GM19395 (cell line): ENCODE data around the gene DNAH7.
"Not testable (repeated sequence)": the region's sequence is repeated elsewhere in the genome, so short reads cannot be mapped to it uniquely, and the experiment has no call there.

Source experiments
- ATAC-seq: cut with Tn5 transposase; IDR thresholded peaks from one replicate; pipeline ENCODE4 v1.9.1; 2021; ENCODE audit warnings: mild to moderate bottlenecking, moderate library complexity; ENCODE audit not compliant: unreplicated experiment

DNAH7 gene

DNA sequence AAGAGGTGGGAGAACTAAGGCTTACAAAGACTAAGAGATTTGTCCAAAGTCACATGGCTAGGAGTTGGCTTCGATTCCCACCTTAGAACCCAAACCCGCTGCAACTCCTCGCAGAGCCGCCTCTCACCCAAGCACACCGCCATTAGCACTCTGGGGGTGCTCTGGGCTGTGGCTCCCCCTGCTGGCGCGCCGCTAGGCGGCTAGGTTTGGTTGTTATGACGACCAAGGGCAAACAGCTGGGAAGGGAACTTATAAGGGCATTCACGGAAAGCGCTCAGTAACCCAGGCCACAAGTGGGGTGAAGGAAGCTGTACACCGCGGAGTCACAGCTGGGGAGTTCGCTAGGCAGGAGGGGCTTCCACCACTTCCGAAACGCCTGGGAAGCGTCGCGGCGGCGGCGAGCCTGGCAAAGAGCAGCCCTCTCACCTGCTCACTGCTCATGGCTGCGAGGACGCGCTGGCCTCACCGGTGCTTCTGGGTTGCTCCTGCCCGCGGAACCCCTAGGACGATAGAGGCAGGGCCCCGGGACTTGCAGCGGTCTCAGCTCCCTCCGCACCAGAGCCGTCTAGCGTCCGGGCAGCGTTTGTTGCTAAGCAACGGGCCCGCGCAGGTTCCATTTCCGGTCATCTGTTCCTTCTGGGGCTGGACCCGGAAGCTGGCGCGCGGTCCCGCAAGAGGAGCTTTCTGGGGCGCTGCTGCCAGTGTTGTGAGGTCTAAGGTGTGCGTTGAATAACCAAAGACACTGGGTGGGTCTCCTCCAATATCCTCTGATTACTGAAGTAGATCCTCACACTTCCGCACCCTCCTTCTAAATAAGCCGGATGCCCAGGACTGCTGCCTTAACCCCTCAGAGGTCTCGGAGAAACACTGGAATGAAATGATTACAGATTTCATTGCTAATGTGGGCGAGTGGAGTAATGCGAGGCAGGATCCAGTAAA lies at the start of gene DNAH7:
Gene DNAH7, minus strand, starts transcription at position 567 of the 939 bp plus-strand sequence. Its CDS starts 126 bp downstream, at position 441.
- ATAC-seq = peak; percentile 99

DNA sequence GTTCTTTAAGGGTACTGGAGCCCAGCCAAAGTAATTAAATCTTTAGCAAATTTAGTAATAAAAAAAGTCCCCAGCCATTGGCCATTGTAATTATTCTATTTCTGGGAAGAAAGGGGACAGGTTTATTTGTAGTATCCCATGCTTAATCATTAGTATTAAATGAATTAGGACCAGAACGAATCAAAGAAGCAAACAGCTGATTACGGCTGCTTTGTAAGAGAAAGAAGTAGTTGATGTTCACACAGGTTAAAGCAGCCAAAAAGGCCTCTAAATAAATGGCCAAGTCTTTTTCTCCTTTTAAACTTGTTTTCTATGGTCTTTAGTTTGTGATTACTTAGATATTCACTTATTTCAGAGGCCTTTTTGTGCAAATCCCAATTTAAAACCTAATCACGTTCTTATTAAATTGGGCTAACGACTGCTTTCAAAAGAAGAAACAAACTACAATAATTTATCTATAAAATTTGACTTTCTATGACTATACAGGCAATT lies 48.6 kb upstream of the DNAH7 start:
- no peak for ATAC-seq

DNA sequence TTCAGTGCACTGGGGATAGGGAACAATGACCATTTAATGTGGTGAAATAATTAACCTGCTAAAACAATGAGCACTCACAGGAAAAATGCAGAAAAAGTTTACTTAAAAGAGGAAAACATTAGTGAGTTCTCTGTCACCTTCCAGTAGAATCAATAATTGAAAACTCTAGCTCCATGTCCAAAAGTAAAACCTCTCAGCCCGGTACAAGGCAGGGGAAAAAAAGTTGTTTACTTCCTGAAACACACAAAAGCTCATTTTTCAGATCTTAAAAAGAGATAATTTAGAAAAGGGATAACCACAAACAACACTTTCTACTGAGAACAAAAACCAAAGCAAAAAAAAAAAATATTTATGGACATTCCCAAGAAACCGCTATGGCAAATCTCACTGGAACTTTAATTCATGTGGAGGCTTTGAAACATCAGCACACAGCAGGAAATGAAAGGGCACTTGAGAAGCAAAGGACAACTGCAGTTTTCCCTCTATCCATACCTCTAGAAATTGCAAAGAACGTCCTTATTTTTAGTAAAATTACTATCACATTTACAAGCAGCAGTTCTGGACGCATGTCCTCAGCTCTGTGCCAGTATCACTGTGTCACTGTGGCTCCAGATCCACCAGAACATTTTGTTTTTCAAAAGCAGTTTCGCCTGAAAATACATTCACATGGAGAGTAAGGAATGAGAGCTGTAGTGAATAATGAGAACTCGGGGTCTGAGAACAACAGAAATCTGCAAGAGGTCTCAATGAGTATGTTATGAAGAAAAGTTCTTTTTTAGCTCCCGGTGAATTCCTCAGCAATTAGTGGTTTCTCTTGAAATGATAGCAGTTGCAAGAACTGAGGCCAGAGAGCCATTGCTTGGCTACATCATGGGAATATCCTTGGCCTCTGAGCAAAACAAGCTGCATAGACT lies 44.7 kb upstream of the DNAH7 start:
- ATAC-seq = no peak

DNA sequence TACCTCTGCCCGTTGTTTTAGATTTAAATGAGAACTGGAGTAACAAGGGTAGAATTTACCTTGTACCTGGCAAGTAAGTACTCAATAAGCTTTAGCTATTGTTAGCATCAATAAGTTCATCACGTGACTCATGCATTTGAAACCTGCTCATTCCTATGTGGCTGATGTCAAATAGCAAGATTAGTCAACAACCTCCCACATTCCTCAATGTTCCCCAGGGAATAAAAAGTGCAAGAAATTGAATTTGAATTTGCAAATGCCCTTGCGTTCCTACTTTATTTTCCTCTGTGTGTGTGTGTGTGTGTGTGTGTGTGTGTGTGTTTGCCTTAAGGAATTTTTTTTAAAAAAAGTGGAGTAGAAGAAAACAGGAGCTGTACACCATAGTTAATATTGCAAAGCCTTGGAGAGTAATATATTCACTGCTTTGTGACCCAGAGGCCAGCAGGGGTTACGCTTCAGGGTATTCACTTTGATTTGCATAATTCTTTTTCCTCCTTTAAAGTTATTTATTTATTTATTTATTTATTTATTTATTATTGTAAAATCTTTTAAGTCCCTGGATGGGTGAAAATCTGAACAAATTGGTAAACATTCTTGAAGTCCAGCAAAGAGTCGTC lies 43.9 kb upstream of the DNAH7 start:
- ATAC-seq = no peak

DNA sequence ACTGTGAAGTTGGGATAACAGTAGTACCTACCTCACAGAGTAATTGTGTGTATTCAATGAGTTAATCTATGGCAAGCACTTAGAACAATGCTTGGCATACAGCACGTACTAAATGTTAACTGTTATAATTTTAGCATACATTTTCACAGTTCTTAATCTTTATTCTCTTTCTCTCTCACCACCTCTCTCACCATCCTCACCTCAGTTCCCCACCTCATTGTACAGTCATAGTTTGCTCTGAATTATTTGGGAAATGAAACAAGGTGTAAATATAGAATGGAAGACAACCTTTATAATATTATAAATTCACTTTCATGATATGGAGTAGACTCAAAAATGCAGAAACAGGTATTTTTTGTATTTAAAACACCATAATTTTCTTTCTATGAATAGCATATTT lies 40.0 kb upstream of the DNAH7 start:
- no peak for ATAC-seq

DNA sequence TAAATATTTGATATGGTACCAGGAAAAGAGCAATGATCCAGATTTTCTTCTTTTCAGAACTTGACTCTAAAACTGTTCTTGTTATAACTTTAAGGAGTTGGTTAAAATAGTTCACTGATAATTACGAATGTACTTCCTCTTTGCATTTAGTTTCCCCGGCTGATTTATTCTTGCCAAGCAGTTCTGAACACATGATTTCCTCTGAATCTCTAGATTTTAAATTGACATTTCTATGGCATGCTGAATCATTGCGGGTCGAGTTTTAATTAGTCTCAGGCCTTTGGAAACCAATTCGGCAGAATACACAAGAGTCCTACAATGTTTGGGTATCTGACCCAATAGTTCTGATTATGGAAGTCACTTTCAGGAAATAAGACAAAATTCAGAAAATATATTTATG lies 37.3 kb upstream of the DNAH7 start:
- no peak for ATAC-seq

DNA sequence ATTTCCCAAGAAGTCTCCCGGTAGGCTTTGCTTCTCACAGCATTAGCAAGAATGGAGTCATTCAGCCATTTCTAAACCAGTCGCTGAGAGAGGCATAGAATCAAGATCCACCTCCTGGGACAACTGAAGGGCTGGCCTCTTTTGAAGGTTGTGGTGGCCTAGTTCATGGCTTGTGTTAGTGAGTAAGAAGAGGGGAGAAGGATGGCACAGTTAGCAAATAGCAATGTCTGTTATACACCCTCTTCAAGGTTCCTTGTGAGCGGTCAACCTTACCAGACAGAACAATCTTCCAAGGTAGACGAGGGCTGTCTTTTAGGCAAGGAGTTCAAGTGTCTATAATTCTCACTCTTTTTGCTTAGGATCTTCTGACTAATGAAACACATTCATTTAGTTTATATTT lies 35.4 kb upstream of the DNAH7 start:
- no peak for ATAC-seq

DNA sequence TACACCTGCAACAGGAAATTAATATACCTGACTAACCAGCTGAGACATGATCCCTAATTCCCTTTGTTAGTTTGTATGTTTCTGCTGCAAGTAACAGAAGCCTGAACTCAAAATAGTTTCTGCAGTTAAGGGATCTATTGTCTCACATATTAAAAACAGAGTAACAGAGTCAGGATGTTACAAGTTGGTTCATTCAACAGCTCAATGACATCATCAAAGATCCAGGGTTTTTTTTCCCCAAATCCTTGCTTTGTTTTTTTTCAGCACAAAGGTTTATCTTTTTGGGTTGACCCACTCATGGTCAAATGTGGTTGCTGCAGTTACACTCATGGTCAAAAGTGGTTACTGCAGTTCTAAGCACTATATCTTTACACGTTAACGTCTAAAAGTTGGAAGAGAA lies 35.0 kb upstream of the DNAH7 start:
- ATAC-seq = no peak

DNA sequence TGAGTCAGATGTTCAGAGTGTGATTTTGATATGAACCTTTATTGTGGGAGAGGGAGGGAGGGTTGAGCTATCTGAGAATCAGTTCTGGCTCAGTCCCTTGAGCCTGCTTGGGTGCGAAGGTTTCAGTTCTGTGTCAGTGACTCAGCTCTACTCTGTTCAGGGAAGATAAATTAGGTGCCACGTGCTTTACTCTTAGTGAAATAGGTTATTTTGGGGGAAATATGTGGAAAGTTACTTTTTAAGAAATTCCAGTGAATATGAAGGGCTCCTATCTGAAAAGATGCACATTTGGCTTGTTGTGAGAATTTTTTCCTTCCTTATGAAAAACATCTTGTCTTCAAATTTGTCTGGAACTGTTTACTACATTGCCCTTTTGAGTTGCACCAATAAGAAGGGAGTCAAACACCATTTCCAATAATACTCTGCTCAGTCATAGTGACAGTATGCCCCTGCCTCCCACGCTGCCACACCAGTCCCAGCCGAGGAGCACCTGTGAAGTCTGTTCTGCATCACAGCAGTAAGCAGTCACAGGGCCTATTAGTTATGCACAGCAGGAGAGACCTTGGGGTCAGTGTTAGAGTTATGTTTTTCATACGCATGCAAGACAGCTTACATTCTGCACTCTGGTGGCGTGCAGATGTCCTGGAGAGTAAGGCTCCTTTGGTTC lies 32.8 kb upstream of the DNAH7 start:
- ATAC-seq = peak; percentile 92

DNA sequence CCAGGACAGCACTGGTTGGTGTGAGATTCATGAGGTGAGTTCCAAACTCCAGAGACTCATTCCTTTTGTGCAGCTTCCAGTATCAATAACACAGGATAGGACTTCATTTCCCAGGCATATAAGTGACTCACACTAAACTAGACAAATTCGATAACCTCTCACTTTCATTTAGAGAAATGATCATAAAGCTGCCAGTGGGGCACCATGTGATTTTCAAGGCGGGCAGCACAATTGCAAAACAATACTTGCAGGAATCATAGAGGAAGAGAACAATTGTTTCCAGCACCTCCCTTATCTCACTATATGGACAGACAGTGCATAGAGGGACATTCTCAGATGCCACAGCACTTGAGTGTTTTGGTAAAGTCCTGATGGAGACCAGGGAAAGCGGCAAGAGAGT lies 31.3 kb upstream of the DNAH7 start:
- ATAC-seq = no peak

DNA sequence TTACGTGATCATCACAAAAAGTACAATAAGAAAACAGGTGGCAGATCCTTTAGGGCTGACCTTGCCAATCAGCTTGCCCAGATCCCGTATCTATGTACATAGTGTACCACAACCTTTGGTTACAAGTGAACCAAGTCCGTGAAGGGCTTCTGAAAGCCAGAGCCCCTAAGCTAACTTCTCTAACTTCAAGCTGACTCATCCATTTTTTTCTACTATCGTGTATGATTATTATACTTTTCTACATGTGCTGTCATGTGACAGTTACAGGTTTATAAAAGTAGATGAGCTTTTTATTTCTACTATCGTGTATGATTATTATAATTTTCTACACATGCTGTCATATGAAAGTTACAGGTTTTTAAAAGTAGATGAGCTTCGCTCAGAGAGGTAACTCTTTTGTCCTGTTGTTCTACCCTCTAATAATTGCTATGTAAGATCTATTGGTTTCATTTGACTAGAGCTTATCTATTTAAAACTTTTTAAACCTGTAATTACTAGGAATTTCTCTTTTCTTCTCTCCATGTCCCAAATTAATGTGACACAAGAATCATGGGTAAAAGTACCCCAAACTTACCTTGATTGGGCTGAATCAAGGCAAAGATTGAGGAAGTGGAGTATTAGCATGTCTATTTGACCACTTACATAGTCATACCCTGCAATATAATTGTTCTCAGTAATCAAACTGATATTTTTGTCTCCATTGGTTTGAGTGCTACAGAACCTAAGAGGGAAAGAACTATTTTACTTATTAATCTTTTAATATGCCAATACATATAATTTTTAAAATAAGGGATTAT lies 29.4 kb upstream of the DNAH7 start:
- ATAC-seq = no peak

DNA sequence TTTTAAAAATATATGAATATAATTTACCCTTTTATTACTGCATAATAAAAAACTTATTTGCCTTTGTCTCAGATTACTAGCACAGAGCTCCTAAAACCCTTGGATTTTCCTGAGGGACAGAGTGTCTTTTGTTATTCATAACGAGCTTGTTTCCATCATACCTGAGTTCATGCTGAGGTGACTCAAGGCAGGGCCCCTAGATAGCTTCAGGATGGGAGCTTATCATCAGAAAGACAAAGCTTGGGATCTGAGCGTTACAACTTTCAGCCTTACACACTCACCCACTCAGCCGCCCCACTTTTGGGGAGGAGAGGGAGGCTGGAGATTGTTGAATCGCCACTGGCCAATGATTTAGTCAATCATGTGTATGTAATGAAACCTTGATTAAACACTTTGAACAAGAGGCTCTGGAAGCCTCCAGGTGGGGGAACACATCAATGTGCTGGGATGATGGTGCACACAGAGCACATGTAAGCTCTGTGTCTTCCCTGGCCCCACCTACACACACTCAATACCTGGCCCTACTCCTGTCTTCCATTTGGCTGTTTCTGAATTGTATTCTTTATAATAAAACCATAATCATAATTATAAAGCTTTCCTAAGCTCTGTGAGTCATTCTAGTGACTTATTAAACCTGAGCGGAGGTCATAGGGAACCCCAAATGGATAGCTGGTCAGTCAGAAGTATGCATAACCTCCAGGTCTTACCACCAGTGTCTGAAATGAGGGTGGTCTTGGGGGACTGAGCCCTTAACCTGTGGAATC lies 28.5 kb upstream of the DNAH7 start:
- ATAC-seq = no peak

DNA sequence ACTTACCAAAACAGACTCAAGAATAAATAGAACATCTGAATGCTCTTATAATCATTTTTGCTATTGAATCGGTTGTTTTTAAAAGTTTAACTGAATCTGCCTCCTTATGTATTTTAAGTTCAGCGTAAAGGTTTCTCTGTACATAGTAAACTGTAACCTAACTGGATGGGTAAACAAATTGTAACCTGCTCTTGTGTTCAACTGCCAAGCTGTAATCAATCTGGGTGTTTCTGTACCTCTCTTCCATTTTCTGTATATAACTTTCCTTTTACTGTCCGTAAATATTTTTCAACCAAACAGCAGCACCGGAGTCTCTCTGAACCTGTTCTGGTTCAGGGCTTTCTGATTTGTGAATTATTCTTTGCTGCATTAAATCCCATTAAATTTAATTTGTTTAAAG lies 27.6 kb upstream of the DNAH7 start:
- ATAC-seq = no peak

DNA sequence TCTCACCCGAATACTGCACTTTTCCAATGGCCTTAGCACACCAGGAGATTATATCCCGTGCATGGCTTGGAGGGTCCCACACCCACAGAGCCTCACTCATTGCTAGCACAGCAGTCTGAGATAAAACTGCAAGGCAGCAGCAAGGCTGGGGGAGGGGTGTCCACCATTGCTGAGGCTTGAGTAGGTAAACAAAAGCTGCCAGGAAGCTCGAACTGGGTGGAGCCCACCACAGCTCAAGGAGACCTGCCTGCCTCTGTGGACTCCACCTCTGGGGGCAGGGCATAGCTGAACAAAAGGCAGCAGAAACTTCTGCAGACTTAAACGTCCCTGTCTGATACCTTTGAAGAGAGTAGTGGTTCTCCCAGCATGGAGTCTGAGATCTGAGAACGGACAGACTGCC lies 20.8 kb upstream of the DNAH7 start:
- ATAC-seq = not testable (repeated sequence)

DNA sequence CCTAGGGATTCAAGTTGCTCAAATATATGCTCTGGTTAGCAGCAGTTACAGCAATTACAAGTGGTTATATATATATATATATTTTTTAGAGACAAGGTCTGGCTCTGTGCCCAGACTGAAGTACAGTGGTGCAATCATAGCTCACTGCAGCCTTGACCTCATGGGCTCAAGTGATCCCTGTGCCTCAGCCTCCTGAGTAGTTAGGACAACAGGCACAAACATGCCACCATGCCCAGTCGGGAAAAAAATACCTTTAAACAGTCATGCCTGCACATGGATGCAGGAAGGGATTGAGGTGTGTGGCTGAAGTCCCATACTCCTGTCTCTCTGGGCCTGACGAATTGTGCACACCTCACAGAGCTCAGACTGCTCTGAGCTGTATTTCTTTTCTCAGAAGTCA lies 19.6 kb upstream of the DNAH7 start:
- no peak for ATAC-seq

DNA sequence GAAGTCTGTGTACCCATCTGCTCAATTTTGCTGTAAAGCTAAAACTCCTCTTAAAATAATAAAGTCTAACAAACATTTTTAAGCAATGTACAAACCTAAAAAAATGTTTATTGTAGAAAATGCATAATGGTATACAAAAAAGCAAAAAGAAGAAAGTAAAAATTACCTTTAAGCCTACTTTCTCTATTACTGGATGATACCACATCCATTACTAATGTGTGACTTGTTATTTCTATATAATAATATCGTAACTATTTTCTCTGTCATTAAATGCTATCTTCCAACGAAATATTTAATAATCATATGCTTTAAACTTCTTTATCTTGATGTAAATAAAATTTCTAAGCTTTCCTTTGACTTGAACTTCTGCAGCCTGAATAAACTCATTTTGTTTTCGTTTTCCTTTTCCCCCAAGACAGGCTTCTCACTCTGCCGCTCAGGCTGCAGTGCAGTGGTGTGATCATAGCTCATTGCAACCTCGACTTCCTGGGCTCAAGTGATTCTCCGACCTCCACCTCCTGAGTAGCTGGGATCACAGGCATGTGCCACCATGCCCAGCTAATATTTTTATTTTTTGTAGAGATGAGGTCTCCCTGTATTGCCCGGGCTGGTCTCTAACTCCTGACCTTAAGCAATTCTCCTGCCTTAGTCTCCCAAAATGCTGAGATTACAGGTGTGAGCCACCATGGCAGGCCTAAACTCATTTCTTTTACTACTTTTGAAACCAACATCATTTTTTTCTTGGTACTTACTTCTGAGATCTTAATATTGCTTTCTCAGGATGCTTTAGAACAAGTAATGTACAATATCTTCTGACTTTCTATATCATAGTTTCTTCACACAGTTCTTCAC lies 18.1 kb upstream of the DNAH7 start:
- ATAC-seq = peak; percentile 63

DNA sequence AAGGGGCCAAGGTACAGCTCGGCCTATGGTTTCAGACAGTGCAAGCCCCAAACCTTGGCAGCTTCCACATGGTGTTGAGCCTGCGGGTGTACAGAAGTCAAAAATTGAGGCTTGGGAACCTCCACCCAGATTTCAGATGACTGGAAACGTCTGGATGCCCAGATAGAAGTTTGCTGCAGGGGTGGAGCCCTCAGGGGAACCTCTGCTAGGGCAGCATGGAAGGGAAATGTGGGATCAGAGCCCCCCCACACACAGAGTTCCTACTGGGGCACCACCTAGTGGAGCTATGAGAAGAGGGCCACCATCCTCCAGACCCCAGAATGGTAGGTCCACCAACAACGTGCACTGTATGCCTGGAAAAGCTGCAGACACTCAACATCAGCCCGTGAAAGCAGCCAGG lies 15.0 kb upstream of the DNAH7 start:
- ATAC-seq = no peak

DNA sequence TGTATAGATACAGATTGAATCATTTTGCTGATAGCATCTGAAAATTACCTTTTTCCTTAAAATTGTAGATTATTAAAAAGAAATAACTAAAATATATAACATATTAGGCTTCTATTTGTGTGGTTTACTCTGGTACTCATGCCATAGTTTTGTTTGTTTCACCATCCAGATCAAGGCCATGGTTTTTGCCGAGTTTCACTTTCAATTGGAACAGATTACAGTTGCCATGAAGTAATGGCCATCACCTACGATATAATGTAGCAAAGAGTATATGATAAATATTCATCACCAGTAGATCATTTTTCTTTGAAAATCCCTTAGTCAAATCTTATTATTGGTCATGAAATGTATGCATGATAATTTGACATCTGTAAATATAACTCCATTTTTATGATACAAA lies 11.9 kb upstream of the DNAH7 start:
- ATAC-seq = peak; percentile 56
